GM12878 (cell line): ENCODE measurements around the gene LRP3.
A peak's percentile ranks its signal among the peaks of the same experiment; 100 is the strongest.

Experiments used
- DPF2 ChIP-seq: fragments of 450-650 bp; IDR thresholded peaks from 2 replicates; pipeline ENCODE4 v1.6.1; 2017; ENCODE audit warnings: mild to moderate bottlenecking
- POLR2A ChIP-seq: IDR thresholded peaks from 2 replicates; pipeline ENCODE4 v1.6.1; 2011; ENCODE audit warnings: low read depth, mild to moderate bottlenecking, low read length
- TF ChIP-seq, protein P1 (sequence below), 3 experiments: IDR thresholded peaks in 2 of 3; conservative IDR thresholded peaks in 1 of 3; 2 replicates each; pipeline ENCODE4 v1.5.1; 2011; ENCODE audit warnings: low read depth in 3 of 3, low read length in 3 of 3, mild to moderate bottlenecking in 3 of 3, control low read depth in 2 of 3, moderate library complexity in 2 of 3, inconsistent platforms in 1 of 3, mixed read lengths in 1 of 3; ENCODE audit not compliant: control insufficient read depth in 2 of 3, insufficient read depth in 1 of 3; ENCODE audit errors: extremely low read depth in 1 of 3

GRCh38 chr19:33177417-33177979 lies 16.6 kb upstream of the LRP3 start:
- TF ChIP-seq DPF2 (peak; percentile 79; the same call in 1 of the 2 replicates), POLR2A (no peak)
- TF ChIP-seq, protein P1, sequence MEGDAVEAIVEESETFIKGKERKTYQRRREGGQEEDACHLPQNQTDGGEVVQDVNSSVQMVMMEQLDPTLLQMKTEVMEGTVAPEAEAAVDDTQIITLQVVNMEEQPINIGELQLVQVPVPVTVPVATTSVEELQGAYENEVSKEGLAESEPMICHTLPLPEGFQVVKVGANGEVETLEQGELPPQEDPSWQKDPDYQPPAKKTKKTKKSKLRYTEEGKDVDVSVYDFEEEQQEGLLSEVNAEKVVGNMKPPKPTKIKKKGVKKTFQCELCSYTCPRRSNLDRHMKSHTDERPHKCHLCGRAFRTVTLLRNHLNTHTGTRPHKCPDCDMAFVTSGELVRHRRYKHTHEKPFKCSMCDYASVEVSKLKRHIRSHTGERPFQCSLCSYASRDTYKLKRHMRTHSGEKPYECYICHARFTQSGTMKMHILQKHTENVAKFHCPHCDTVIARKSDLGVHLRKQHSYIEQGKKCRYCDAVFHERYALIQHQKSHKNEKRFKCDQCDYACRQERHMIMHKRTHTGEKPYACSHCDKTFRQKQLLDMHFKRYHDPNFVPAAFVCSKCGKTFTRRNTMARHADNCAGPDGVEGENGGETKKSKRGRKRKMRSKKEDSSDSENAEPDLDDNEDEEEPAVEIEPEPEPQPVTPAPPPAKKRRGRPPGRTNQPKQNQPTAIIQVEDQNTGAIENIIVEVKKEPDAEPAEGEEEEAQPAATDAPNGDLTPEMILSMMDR (IDR thresholded peaks at IDR 0.05 in 2 of 3, conservative IDR thresholded peaks at IDR 0.05 in 1 of 3; ENCODE audit: control insufficient read depth in 2 of 3, extremely low read depth in 1 of 3, insufficient read depth in 1 of 3, low read depth in 3 of 3, low read length in 3 of 3), result peak; percentile 30 to 48 (median 44); a peak in 4 of 6 replicates
